B cell (primary cell): ENCODE results near the gene TSPAN15.

Experiments used
- EZH2 ChIP-seq: IDR thresholded peaks from 2 replicates; pipeline ENCODE4 v1.6.1; 2012; ENCODE audit warnings: borderline replicate concordance, low read depth, mild to moderate bottlenecking, moderate library complexity, low read length; ENCODE audit not compliant: insufficient read depth, poor library complexity, severe bottlenecking
- TF ChIP-seq, protein P1 (sequence below): fragments of 200-600 bp; IDR thresholded peaks from one replicate; pipeline ENCODE4 v1.8.0; 2022; ENCODE audit warnings: antibody characterized with exemption, mild to moderate bottlenecking

DNA sequence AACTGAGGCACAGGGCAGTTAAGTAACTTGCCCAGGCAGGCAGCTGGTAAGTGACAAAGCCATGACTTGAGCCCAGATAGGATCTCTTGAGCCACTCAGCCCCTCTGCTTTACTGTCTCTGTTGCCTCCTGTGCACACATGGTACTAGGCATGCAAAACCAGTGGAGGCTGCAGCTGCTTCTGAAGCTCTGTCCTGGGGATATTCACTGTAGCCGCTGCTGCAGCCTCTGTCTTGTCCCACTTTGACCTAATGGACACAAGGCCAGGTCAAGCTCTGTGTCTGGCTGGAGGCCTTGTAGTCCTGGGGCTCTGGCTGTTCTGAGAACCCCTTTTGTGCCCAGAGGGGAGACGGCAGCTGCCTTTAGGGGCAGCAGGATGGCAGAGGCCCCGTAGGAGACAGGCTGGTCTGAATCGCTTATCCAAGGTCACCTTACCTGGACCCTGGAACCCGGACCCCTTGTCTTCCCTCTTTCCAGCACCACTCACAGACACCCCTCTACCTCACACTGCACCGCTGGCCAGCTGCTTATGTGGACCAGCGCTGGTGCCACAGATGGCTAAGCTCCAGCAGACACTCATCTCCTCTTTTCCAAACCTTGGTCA, 57.6 kb downstream of the TSPAN15 start:
- TF ChIP-seq, protein P1, sequence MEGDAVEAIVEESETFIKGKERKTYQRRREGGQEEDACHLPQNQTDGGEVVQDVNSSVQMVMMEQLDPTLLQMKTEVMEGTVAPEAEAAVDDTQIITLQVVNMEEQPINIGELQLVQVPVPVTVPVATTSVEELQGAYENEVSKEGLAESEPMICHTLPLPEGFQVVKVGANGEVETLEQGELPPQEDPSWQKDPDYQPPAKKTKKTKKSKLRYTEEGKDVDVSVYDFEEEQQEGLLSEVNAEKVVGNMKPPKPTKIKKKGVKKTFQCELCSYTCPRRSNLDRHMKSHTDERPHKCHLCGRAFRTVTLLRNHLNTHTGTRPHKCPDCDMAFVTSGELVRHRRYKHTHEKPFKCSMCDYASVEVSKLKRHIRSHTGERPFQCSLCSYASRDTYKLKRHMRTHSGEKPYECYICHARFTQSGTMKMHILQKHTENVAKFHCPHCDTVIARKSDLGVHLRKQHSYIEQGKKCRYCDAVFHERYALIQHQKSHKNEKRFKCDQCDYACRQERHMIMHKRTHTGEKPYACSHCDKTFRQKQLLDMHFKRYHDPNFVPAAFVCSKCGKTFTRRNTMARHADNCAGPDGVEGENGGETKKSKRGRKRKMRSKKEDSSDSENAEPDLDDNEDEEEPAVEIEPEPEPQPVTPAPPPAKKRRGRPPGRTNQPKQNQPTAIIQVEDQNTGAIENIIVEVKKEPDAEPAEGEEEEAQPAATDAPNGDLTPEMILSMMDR = no peak
- no peak for TF ChIP-seq EZH2
